Neural cell (in vitro differentiated cells): ENCODE results near the gene ZNF407.

Source experiments
- EP300 ChIP-seq: fragments of 450-650 bp; conservative IDR thresholded peaks from 2 replicates; pipeline ENCODE4 v1.6.1; 2014; ENCODE audit warnings: antibody characterized with exemption, mild to moderate bottlenecking, moderate library complexity; ENCODE audit not compliant: poor library complexity, severe bottlenecking
- EZH2 ChIP-seq: fragments of 200-600, 300-800 bp; shearing (Covaris generic), sonication (generic); IDR thresholded peaks from 2 replicates; pipeline ENCODE4 v1.6.1; 2014; ENCODE audit warnings: antibody characterized with exemption, low read length, borderline replicate concordance, mild to moderate bottlenecking; ENCODE audit not compliant: insufficient read depth, poor library complexity, severe bottlenecking
- RAD21 ChIP-seq: fragments of 450-650 bp; conservative IDR thresholded peaks from 2 replicates; pipeline ENCODE4 v1.6.1; 2014; ENCODE audit warnings: antibody characterized with exemption, mild to moderate bottlenecking, moderate library complexity
- SMC3 ChIP-seq: fragments of 450-650 bp; conservative IDR thresholded peaks from 2 replicates; pipeline ENCODE4 v1.6.1; 2014; ENCODE audit warnings: antibody characterized with exemption, mild to moderate bottlenecking, moderate library complexity; ENCODE audit not compliant: poor library complexity
- TF ChIP-seq, protein P1 (sequence below): IDR thresholded peaks from 2 replicates; pipeline ENCODE4 v1.6.1; 2012; ENCODE audit warnings: borderline replicate concordance
- TF ChIP-seq, protein P2 (sequence below): fragments of 450-650 bp; IDR thresholded peaks from 2 replicates; pipeline ENCODE4 v1.5.1; 2014; ENCODE audit warnings: antibody characterized with exemption, mild to moderate bottlenecking, moderate library complexity; ENCODE audit not compliant: poor library complexity, severe bottlenecking

DNA sequence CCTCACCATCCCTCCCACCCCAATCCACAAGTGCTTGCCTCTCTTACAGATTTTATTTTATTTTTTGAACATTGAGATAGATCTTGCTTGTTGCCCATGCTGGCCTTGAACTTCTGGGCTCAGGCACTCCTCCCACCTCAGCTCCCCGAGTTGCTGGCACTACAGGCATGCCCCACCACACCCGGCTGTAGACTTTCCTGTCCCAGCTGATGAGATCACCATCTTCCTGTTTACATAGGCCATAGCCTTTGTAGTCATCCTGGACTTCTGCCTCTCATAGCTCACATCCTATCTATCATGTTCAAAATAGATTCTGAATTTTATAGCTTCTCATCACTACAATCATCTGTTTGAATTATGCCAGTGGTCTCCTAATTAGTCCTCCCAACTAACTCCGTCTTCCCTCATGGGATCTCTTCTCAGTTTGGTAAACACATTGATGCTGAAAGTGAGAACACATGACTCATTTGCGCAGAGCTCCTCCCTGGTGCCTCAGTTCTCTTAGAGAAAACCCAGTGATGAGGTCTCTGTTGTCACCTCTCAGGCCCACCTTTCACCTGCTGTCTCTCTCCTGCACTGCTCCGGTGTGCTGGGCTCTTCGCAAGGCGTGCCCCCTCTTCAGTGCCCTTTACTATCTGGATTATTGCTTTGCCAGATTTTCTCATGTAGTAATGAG is 243.0 kb downstream of the ZNF407 start:
- TF ChIP-seq, protein P1, sequence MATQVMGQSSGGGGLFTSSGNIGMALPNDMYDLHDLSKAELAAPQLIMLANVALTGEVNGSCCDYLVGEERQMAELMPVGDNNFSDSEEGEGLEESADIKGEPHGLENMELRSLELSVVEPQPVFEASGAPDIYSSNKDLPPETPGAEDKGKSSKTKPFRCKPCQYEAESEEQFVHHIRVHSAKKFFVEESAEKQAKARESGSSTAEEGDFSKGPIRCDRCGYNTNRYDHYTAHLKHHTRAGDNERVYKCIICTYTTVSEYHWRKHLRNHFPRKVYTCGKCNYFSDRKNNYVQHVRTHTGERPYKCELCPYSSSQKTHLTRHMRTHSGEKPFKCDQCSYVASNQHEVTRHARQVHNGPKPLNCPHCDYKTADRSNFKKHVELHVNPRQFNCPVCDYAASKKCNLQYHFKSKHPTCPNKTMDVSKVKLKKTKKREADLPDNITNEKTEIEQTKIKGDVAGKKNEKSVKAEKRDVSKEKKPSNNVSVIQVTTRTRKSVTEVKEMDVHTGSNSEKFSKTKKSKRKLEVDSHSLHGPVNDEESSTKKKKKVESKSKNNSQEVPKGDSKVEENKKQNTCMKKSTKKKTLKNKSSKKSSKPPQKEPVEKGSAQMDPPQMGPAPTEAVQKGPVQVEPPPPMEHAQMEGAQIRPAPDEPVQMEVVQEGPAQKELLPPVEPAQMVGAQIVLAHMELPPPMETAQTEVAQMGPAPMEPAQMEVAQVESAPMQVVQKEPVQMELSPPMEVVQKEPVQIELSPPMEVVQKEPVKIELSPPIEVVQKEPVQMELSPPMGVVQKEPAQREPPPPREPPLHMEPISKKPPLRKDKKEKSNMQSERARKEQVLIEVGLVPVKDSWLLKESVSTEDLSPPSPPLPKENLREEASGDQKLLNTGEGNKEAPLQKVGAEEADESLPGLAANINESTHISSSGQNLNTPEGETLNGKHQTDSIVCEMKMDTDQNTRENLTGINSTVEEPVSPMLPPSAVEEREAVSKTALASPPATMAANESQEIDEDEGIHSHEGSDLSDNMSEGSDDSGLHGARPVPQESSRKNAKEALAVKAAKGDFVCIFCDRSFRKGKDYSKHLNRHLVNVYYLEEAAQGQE = no peak
- no peak for TF ChIP-seq EP300
- TF ChIP-seq, protein P2, sequence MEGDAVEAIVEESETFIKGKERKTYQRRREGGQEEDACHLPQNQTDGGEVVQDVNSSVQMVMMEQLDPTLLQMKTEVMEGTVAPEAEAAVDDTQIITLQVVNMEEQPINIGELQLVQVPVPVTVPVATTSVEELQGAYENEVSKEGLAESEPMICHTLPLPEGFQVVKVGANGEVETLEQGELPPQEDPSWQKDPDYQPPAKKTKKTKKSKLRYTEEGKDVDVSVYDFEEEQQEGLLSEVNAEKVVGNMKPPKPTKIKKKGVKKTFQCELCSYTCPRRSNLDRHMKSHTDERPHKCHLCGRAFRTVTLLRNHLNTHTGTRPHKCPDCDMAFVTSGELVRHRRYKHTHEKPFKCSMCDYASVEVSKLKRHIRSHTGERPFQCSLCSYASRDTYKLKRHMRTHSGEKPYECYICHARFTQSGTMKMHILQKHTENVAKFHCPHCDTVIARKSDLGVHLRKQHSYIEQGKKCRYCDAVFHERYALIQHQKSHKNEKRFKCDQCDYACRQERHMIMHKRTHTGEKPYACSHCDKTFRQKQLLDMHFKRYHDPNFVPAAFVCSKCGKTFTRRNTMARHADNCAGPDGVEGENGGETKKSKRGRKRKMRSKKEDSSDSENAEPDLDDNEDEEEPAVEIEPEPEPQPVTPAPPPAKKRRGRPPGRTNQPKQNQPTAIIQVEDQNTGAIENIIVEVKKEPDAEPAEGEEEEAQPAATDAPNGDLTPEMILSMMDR = no peak
- no peak for TF ChIP-seq SMC3
- TF ChIP-seq RAD21 = no peak
- TF ChIP-seq EZH2 = no peak
